Measurements from ENCODE around the gene VEZF1.

The VEZF1 gene

GRCh38 chr17:57943645-57944044 lies 44.4 kb downstream of the VEZF1 start:
- no peak for TF ChIP-seq CTCF (conservative IDR thresholded peaks at IDR 0.05; ENCODE audit: low read depth, low read length)
- H3K4me3 ChIP-seq (ENCODE audit: low read depth, low read length): no peak overlapping the region
- DNase-seq (ENCODE audit: low read depth): no peak

GRCh38 chr17:57943140-57943539 lies 44.9 kb downstream of the VEZF1 start:
- no peak for TF ChIP-seq CTCF (conservative IDR thresholded peaks at IDR 0.05; ENCODE audit: low read depth, low read length)
- no peak overlapping the region for H3K4me3 ChIP-seq (ENCODE audit: low read depth, low read length)
- no peak for DNase-seq (ENCODE audit: low read depth)

- TF ChIP-seq CTCF (conservative IDR thresholded peaks at IDR 0.05; ENCODE audit: low read depth, low read length): no peak
- no peak for DNase-seq (ENCODE audit: low read depth)
- no peak overlapping the region for H3K4me3 ChIP-seq (ENCODE audit: low read depth, low read length)
These were observed 46.4 kb downstream of the VEZF1 start for GRCh38 chr17:57941384-57942370.

GRCh38 chr17:57940653-57941329 lies 47.3 kb downstream of the VEZF1 start:
- TF ChIP-seq CTCF (conservative IDR thresholded peaks at IDR 0.05; ENCODE audit: low read depth, low read length): no peak
- no peak overlapping the region for H3K4me3 ChIP-seq (ENCODE audit: low read depth, low read length)
- no peak for DNase-seq (ENCODE audit: low read depth)

GRCh38 chr17:57940231-57940630 lies 47.8 kb downstream of the VEZF1 start:
- no peak for DNase-seq (ENCODE audit: low read depth)
- no peak overlapping the region for H3K4me3 ChIP-seq (ENCODE audit: low read depth, low read length)
- TF ChIP-seq CTCF (conservative IDR thresholded peaks at IDR 0.05; ENCODE audit: low read depth, low read length): no peak

- no peak overlapping the region for H3K4me3 ChIP-seq (ENCODE audit: low read depth, low read length)
- DNase-seq (ENCODE audit: low read depth): no peak
- TF ChIP-seq CTCF (conservative IDR thresholded peaks at IDR 0.05; ENCODE audit: low read depth, low read length): no peak
These were observed 48.3 kb downstream of the VEZF1 start for GRCh38 chr17:57939797-57940196.
